Middle frontal gyrus (tissue), 1 donor: ENCODE measurements around the gene FAIM2.
A peak's percentile ranks its signal among the peaks of the same experiment; 100 is the strongest.
"Not testable (repeated sequence)": the region's sequence is repeated elsewhere in the genome, so short reads cannot be mapped to it uniquely, and the experiment has no call there.

Experiments used
- DNase-seq: peaks from one replicate; pipeline ENCODE4 v3.0.0-alpha.2; 2015; ENCODE audit warnings: low spot score; ENCODE audit errors: extremely low spot score

The FAIM2 gene

DNA sequence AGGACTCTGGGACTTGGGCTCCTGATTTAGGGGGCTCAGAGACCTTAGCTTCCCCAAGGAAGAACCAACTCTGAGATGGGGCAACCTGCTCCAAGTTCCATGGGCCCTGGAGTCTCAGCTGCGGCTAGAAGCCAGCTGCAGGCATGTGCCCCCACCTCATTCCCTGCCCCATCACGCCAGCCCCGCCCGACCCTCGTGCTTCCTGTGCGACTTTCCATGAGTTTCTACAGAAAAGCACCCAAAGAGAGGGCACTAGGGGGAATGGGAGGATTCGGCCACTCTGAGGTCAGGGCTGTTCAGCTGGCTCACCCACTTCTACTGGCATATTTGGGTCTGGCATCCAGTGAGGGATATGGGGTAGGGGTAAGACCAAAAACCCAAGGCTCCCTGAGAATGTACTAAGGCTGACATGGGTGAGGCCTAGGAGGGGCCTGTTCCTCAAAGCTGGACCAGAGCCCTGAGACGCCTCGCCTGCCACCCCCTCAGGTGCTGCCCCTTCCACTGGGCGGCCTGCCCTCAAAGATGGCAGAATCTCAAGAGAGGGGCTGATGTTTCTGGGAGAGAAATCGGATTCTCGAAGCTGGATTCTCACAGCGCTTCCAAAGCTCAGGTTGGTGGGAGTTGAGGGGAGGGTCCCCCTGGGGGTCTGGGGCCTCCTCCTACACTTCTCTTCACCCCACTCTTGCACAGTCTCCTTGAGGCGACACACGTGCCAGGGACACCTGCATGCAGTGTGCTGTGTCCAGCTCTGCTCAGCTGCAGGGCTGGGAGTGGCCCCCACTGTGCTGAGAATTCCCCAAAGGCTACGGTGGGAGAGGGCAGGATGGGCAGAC, 22.1 kb downstream of the FAIM2 start:
- DNase-seq, result no peak

DNA sequence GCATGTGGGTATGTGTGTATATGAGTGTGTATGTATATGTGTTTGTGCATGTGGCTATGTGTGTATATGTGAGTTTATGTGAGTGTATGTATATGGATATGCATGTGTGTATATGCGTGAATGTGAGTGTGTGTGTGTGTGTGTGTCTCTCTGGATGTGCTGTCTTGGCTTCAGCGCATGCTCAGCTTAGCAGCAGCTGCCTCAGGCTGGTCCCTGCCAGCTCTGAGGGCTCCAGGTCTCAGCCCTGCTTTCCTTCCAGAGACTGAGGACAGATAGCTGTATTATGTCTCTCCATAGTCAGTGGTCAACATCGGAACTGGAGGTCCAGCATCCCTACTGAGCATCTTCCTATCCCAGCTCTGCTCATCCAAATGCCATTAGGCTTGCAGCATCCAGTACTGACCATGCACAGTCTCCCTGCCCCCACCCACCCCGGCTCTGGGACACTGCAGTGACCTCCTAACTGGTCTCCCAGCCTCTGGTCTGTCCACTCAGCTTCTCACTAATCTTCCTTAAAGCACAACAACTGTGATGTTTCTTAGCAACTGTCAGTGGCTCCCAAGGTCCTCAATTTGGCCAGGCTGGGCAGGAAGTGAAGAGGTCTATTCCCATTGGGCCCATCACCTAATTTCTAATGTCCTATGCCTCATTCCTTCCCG, 22.8 kb downstream of the FAIM2 start:
- DNase-seq, result no peak

DNA sequence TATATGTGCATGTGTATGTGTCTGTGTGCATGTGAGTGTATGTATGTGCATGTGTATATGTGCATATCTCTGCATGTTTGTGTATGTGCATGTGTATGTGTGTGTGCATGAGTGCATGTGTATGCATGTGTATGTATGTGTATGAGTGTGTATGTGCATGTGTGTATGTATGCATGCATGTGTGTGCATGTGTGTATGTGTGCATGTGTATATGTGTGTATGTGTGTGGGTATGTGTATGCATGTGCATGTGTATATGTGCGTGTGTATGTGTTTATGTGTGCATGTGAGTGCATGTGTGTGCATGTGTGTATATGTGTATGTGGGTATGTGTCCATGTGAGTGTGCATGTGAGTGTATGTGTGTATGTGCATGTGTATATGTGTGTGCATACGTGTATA, 24.6 kb downstream of the FAIM2 start:
- not testable (repeated sequence) for DNase-seq

DNA sequence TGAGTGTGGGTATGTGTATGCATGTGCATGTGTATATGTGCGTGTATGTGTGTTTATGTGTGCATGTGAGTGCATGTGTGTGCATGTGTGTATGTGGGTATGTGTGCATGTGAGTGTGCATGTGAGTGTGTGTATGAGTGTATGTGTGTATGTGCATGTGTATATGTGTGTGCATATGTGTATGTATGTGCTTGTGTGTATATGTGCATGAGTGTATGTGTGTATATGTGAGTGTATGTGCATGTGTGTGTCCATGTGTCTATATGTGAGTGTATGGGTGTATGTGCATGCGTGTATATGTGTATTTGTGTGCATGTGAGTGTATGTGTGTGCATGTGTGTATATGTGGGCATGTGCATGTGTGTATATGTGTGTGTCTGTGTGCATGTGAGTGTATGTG, 25.7 kb downstream of the FAIM2 start:
- DNase-seq, result no peak

GRCh38 chr12:49877066-49877465, 26.6 kb downstream of the FAIM2 start:
- no peak for DNase-seq

DNA sequence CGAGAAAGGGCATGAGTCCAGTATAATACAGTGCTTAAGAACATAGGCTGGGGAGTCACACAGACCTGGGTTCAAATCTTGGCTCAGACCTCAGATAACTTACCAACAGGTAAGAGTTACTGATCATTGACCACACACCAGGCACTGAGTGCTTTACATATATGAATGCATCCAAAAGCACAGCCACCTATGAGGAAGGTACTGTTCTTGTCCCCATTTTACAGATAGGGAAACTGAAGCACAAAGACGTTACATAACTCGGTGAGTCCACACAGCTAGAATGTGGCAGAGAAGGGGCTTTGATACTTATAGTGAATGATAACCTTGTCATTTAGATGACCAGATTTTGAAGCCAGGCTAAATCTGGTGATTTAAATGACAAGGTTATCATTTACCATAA, 27.6 kb downstream of the FAIM2 start:
- DNase-seq, result no peak

- DNase-seq, result no peak
Observed at GRCh38 chr12:49875115-49875720, 28.5 kb downstream of the FAIM2 start.

DNA sequence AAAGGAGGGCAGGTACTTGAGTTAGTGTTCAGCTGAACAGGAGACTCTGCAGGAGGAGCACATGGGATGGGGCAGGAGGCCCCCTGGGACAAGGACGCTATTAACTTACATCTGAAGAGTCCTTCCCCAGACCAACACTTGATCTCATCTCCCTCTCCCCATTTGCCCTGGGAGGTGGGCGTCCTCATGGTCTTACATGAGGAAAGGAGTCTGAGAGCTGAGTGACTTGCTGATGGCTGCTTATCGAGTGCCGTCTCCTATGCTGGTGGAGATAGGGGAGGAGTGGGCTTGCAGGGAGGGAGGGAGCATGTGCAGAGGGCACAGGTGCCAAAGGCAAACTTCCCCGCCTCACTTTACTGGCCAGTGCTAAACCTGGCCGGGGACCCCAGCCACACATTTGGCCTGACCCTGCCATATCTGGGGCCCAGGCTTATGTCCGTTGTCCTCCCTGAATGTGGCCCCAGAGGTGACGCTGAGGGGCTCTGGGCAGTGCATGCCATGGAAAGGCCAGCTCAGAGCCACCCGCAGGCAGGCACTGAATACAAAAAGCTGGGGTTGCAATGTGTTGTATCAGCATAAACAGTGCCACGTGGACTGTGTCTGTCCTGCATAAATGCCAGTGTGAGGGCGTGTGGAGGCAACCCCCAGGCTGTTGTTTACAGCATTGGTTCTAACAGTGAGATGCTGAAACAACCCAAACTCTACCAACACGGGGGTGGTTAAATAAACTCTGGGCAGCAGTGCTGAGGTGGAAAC, 29.4 kb downstream of the FAIM2 start:
- no peak for DNase-seq

DNA sequence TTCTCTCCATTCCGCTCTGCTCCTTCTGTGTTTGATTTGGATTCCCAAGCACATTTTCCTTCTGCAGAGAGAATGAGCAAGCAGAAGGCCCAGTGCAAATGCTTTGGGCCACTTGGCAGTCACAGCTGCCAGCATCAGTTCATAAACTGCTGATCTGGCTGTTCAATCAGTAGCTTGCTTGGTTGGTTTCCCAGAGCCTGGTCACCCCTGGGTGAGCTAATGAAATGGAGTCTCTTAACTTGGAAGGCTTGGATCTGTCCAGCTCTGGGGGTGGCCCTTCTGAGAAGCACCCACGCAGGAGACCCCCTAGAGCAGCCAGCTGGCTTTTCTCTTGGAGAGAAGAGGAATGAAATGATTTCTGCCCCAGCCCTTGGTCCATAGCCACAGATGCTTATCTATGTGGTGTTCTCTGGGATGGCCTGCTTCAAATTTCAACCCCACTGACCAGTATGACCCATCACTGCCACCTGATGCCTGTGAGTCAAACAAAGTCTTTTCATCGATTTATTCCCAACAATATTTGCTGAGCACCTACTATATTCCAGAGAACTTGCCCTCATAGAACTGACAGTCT, 30.3 kb downstream of the FAIM2 start:
- DNase-seq, result no peak

- DNase-seq, result no peak
Observed at GRCh38 chr12:49872781-49873181, 30.9 kb downstream of the FAIM2 start.

- DNase-seq, result no peak
Observed at GRCh38 chr12:49872381-49872780, 31.3 kb downstream of the FAIM2 start.

DNA sequence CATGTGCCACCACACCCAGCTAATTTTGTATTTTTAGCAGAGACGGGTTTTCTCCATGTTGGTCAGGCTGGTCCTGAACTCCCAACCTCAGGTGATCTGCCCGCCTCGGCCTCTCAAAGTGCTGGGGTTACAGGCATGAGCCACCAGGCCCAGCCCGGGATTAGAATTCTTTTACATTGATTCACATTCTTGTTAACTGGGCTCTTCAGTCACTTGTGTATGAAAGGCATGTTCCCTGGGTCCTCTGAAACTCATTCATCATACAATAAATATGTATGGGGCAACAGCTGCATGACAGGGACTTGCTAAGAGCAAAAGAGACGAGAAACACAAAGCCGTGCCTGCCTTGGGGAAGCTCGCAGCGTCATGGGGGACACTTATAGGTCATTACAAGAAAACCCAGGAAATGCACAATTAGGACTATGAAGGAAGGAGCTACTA, 31.9 kb downstream of the FAIM2 start:
- DNase-seq, result not testable (repeated sequence)

DNA sequence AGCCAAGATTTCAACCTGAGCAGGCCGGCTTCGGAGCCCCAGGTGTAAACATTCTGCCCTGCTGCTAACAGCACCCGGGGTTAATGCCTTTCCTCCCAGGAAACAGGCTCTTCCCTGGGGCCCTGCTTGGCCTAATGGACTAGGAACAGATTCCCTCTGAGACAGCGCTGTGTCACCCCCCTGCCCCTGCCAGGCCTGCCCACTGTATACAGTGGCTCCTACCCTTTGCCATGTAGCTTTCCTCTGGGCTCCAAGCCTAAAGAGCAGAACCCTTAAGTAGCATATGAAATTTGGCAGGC, 32.5 kb downstream of the FAIM2 start:
- no peak for DNase-seq

DNA sequence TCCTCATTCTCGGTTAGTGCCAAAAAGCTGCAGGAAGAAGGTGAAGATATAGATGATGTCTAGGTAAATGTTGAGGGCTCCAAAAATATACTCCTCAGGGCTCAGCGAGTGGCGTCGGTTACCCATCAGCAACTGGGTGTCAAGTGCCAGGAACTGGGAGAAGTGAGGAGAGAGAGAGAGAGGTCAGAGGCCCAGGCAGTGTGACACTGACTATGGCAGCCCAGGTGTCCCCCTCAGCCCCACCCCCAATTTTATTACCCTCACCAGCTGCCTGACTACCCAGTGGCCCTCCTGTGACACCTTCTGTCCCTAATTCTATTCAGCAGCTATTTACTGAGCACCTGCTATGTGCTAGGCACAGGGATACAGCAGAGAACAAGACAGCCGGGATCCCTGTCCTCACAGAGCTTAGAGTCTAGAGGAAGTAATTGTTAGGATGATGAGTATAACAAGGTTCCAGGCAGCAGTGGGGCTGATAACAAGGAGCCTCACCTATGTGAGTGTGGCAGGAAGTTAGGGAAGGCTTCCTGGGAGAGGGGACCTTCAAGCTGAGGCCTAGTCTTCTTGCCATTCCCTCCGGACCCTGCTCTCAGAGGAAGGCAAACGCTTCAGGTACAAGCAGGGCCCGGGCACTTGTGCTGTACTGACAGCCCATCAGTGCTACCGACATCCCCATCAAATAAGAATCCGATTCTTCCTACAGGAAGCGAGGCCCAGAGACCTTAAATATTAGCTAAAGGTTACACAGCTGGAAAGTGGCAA, 33.0 kb downstream of the FAIM2 start:
- DNase-seq, result no peak

- no peak for DNase-seq
Observed at GRCh38 chr12:49869816-49870500, 33.7 kb downstream of the FAIM2 start.

GRCh38 chr12:49868952-49869815, 34.5 kb downstream of the FAIM2 start:
- peak; percentile 43 for DNase-seq

DNA sequence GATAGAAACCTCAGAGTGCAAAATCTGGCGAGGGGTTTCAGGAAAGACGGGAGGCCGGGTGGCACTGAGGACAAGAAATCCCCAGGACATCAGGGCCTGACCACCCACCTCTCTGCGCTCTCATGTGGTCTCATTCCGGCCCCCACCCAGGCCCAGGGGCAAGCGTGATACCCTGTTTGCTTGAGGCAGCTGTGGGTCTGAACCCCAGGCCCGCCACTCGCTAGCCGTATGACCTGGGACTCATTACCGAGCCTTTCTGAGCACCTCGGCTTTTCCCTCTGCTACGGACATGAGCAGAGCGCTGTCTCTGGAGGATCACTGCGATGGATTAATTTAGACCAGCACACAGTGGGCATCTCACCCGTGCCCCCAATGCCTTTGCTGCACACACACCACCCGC, 35.3 kb downstream of the FAIM2 start:
- no peak for DNase-seq

DNA sequence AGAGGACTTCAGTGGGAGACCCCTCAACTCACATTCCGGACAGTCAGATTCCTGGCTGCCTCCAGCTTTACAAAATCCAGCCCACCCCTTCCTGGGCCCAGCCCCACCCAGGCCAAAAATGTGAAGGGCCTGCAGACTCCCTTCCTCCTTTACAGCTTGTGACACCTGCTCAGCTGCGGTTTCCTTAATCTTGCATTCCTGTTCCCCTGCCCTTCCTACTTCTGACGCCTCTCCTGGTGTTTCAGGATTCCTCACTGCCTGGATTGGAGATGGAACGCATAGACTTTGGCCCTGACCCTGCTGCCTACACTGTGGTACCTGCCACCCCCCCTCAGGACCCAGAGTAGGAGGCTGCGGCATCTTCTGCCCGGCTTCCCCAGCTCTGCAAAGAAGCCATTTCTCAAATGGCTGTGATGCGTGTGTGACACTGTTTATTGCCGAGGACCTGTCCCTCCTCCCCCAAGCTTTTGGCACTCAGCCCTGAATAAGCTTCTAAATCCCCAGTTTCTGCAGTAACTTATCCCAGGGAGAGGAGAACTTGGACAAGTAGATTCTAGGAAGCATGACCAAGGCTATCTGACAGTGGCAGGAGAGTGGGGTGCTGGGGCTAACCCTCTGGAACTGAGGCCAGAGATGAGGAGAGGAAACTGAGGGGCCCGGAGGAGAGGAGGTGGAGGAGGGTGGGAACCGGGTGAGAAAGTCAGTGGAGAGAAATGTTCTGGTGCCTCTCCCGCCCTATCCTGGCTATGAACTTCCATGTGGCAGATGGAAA, 35.9 kb downstream of the FAIM2 start:
- no peak for DNase-seq
